SK-N-SH (cell line): Measurements from ENCODE around the gene LPO. TPM values are rescaled to one million over a fixed set of nuclear protein-coding genes. Genes with fewer than 3 reads are reported as not detected.

ENCODE experiments used
- CTCF ChIA-PET: fragments of 300-600, 350-600 bp; formaldehyde crosslinking; extraction: SDS; loops from one replicate; lab custom pipeline; 2021; lab: Yijun Ruan, JAX
- POLR2A ChIA-PET: fragments of 350-600 bp; sonication (Branson Sonifier 250); formaldehyde crosslinking; extraction: SDS; loops from one replicate; lab custom pipeline; 2020; ENCODE audit warnings: antibody characterized with exemption, inconsistent platforms; lab: Yijun Ruan, JAX
- DNase-seq: peaks from one replicate; pipeline ENCODE4 v3.0.0; 2012
- H2AFZ ChIP-seq: fragments of 200-600 bp; sonication (generic); 2 replicates; pipeline ENCODE4 v1.8.1; 2016; ENCODE audit warnings: antibody characterized with exemption, mild to moderate bottlenecking, low read depth
- H3F3A ChIP-seq: fragments of 200-600 bp; sonication (generic); replicated peaks from 2 replicates; pipeline ENCODE3; 2016; ENCODE audit warnings: antibody characterized with exemption, mild to moderate bottlenecking; ENCODE audit not compliant: insufficient read depth
- H3K27ac ChIP-seq, 2 experiments: fragments of 200-500 bp in 1 of 2; fragments of 200-600 bp in 1 of 2; sonication (Bioruptor generic) in 1 of 2; sonication (generic), shearing (Covaris generic) in 1 of 2; 2 replicates each; pipeline versions ENCODE4 v1.5.1 to v1.6.1; 2014 to 2016; ENCODE audit warnings: low read depth in 2 of 2, inconsistent platforms in 1 of 2, low read length in 1 of 2, mild to moderate bottlenecking in 1 of 2, mixed read lengths in 1 of 2
- H3K27me3 ChIP-seq: fragments of 200-600 bp; sonication (generic), shearing (Covaris generic); 2 replicates; pipeline ENCODE4 v1.6.1; 2016; ENCODE audit warnings: mixed run types; ENCODE audit not compliant: insufficient read depth
- H3K36me3 ChIP-seq, 2 experiments: fragments of 200-500 bp in 1 of 2; fragments of 200-600 bp in 1 of 2; sonication (Bioruptor generic) in 1 of 2; sonication (generic) in 1 of 2; replicated peaks in 1 of 2; 2 replicates each; pipeline versions ENCODE3 to v1.5.1; 2014 to 2016; ENCODE audit warnings: low read length in 1 of 2, mild to moderate bottlenecking in 1 of 2; ENCODE audit not compliant: insufficient read depth in 2 of 2, control insufficient read depth in 1 of 2
- H3K4me1 ChIP-seq, 2 experiments: fragments of 200-500 bp in 1 of 2; fragments of 200-600 bp in 1 of 2; sonication (Bioruptor generic) in 1 of 2; sonication (generic), shearing (Covaris generic) in 1 of 2; 2 replicates each; pipeline versions ENCODE4 v1.5.1 to v1.6.1; 2014 to 2016; ENCODE audit warnings: low read depth in 1 of 2, low read length in 1 of 2, mixed run types in 1 of 2; ENCODE audit not compliant: insufficient read depth in 2 of 2, control insufficient read depth in 1 of 2
- H3K4me2 ChIP-seq: fragments of 200-600 bp; sonication (generic), shearing (Covaris generic); 2 replicates; pipeline ENCODE4 v1.6.1; 2017; ENCODE audit warnings: mixed run types
- H3K4me3 ChIP-seq, 2 experiments: fragments of 200-500 bp in 1 of 2; fragments of 200-600 bp in 1 of 2; sonication (Bioruptor generic) in 1 of 2; sonication (generic), shearing (Covaris generic) in 1 of 2; 2 replicates each; pipeline versions ENCODE4 v1.5.1 to v1.8.1; 2014 to 2016; ENCODE audit warnings: low read depth in 2 of 2, inconsistent platforms in 1 of 2, low read length in 1 of 2, mild to moderate bottlenecking in 1 of 2, mixed read lengths in 1 of 2, moderate library complexity in 1 of 2
- H3K79me2 ChIP-seq: fragments of 200-600 bp; sonication (generic); 2 replicates; pipeline ENCODE4 v1.8.1; 2017; ENCODE audit warnings: mild to moderate bottlenecking; ENCODE audit not compliant: insufficient read depth
- H3K9ac ChIP-seq: fragments of 200-600 bp; sonication (generic); 2 replicates; pipeline ENCODE4 v1.6.1; 2017; ENCODE audit warnings: mixed run types
- H3K9me2 ChIP-seq: fragments of 200-600 bp; sonication (generic); 2 replicates; pipeline ENCODE4 v1.6.1; 2017; ENCODE audit warnings: mixed run types
- H3K9me3 ChIP-seq: fragments of 200-600 bp; sonication (generic); 2 replicates; pipeline ENCODE4 v1.6.1; 2017; ENCODE audit warnings: mixed run types, mild to moderate bottlenecking, moderate library complexity
- H4K20me1 ChIP-seq: fragments of 200-600 bp; sonication (generic); 2 replicates; pipeline ENCODE4 v1.6.1; 2017; ENCODE audit warnings: mild to moderate bottlenecking, mixed run types; ENCODE audit not compliant: insufficient read depth
- CHD2 ChIP-seq: fragments of 150-350 bp; IDR thresholded peaks from 2 replicates; pipeline ENCODE4 v1.6.1; 2018; ENCODE audit warnings: low read length; ENCODE audit not compliant: partially characterized antibody
- ELF1 ChIP-seq: IDR thresholded peaks from 2 replicates; pipeline ENCODE4 v1.4.0; 2012
- EP300 ChIP-seq, 2 experiments: IDR thresholded peaks; 2 replicates each; pipeline versions ENCODE4 v1.4.0 to v1.6.1; 2012; ENCODE audit warnings: borderline replicate concordance in 1 of 2, low read depth in 1 of 2, low read length in 1 of 2
- FOSL2 ChIP-seq: IDR thresholded peaks from 2 replicates; pipeline ENCODE4 v1.4.0; 2012; ENCODE audit warnings: low read depth, mild to moderate bottlenecking, moderate library complexity, borderline replicate concordance
- FOXJ3 ChIP-seq: sonication (generic); formaldehyde crosslinking; IDR thresholded peaks from 2 replicates; pipeline ENCODE4 v1.5.1; 2020; ENCODE audit warnings: mild to moderate bottlenecking, missing genetic modification reagents
- FOXM1 ChIP-seq: IDR thresholded peaks from 2 replicates; pipeline ENCODE4 v1.4.0; 2012; ENCODE audit warnings: low read depth, mild to moderate bottlenecking
- GABPA ChIP-seq: IDR thresholded peaks from 2 replicates; pipeline ENCODE4 v1.4.0; 2012; ENCODE audit warnings: low read depth, mild to moderate bottlenecking
- GATA2 ChIP-seq: sonication (generic); formaldehyde crosslinking; IDR thresholded peaks from 2 replicates; pipeline ENCODE4 v1.5.0; 2020; ENCODE audit warnings: mild to moderate bottlenecking, missing genetic modification reagents
- JUND ChIP-seq: IDR thresholded peaks from 2 replicates; pipeline ENCODE4 v1.4.0; 2012
- MEF2A ChIP-seq: IDR thresholded peaks from 2 replicates; pipeline ENCODE4 v1.4.0; 2012; ENCODE audit warnings: low read depth, borderline replicate concordance
- MXI1 ChIP-seq: IDR thresholded peaks from 2 replicates; pipeline ENCODE4 v1.6.1; 2012; ENCODE audit warnings: mild to moderate bottlenecking, low read depth, low read length, improper control_type of control experiment
- NRF1 ChIP-seq: IDR thresholded peaks from 2 replicates; pipeline ENCODE4 v1.6.1; 2012; ENCODE audit warnings: low read depth, mild to moderate bottlenecking, low read length
- POLR2AphosphoS5 ChIP-seq: IDR thresholded peaks from 2 replicates; pipeline ENCODE4 v1.6.1; 2012; ENCODE audit warnings: low read depth, low read length
- RAD21 ChIP-seq: IDR thresholded peaks from 2 replicates; pipeline ENCODE4 v1.6.1; 2012; ENCODE audit warnings: mild to moderate bottlenecking, low read length
- RCOR1 ChIP-seq: fragments of 150-350 bp; IDR thresholded peaks from 2 replicates; pipeline ENCODE4 v1.6.1; 2017; ENCODE audit warnings: antibody characterized with exemption, low read length
- RFX5 ChIP-seq: IDR thresholded peaks from 2 replicates; pipeline ENCODE4 v1.6.1; 2012; ENCODE audit warnings: mild to moderate bottlenecking, improper control_type of control experiment, low read length
- SIN3A ChIP-seq: IDR thresholded peaks from 2 replicates; pipeline ENCODE4 v1.6.1; 2012; ENCODE audit warnings: low read depth, mild to moderate bottlenecking, low read length, moderate library complexity, borderline replicate concordance
- SMC3 ChIP-seq: IDR thresholded peaks from 2 replicates; pipeline ENCODE4 v1.6.1; 2012; ENCODE audit warnings: low read depth, low read length, improper control_type of control experiment
- TEAD4 ChIP-seq: IDR thresholded peaks from 2 replicates; pipeline ENCODE4 v1.4.0; 2012; ENCODE audit warnings: mild to moderate bottlenecking, borderline replicate concordance; ENCODE audit not compliant: insufficient read depth
- USF2 ChIP-seq: fragments of 150-350 bp; IDR thresholded peaks from 2 replicates; pipeline ENCODE4 v1.6.1; 2017; ENCODE audit warnings: antibody characterized with exemption, low read length, low read depth, borderline replicate concordance
- YY1 ChIP-seq: IDR thresholded peaks from 2 replicates; pipeline ENCODE4 v1.4.0; 2012; ENCODE audit warnings: low read depth, mild to moderate bottlenecking
- WGBS: methylation state at CpG from one replicate; pipeline ENCODE4 v1.1.6; 2017; ENCODE audit warnings: low lambda C conversion rate; 5-methylcytosine and 5-hydroxymethylcytosine counted together
- polyA plus RNA-seq, 3 experiments: library from polyadenylated mRNA; depleted of rRNA; stranded (reverse); fragments of >200 nt; gene quantifications; 2 replicates each; pipeline ENCODE4 v1.2.3, GENCODE V29; 2012
- TF ChIP-seq, protein P1 (sequence below): fragments of 200-600 bp; sonication (generic); IDR thresholded peaks from 2 replicates; pipeline ENCODE4 v1.6.1; 2017; ENCODE audit warnings: antibody characterized with exemption, mild to moderate bottlenecking, moderate library complexity
- TF ChIP-seq, protein P2 (sequence below): fragments of 150-350 bp; IDR thresholded peaks from 2 replicates; pipeline ENCODE4 v1.6.1; 2016; ENCODE audit warnings: mild to moderate bottlenecking, low read depth, low read length
- TF ChIP-seq, protein P3 (sequence below): IDR thresholded peaks from 2 replicates; pipeline ENCODE4 v1.6.1; 2012; ENCODE audit warnings: mild to moderate bottlenecking, low read depth, low read length, moderate library complexity
- TF ChIP-seq, protein P4 (sequence below): IDR thresholded peaks from 2 replicates; pipeline ENCODE4 v1.4.0; 2012; ENCODE audit warnings: low read depth, borderline replicate concordance

LPO gene
- polyA plus RNA-seq, 1 of the 3 experiments (the other 2 are of a cell fraction) = not detected

DNA sequence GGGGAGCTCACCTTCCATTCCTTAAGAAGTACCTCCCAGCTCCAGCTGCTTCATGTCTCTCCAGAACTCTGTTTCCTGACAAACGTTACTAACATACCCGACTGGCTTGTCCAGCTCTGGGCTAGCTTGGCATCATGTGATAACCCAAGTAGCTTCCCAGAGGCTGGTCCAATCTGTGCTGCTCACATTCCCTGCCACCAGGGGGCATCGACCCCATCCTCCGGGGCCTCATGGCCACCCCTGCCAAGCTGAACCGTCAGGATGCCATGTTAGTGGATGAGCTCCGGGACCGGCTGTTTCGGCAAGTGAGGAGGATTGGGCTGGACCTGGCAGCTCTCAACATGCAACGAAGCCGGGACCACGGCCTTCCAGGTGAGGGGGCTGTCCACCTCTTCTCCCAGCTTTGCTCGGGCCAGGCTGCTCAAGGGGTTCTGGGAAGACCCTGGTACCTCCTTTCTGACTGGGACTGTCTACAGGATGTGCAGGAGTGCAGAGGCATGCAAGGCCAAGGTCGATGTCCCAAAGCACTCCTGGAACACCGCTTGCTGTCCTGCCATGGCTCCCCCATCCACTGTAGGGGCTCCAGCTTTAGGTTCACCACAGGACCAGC, 38.3 kb upstream of the LPO start:
- H3K9me3 ChIP-seq = no peaks in the 10 kb centered on the region
- H4K20me1 ChIP-seq = no peaks in the 10 kb centered on the region
- 20% methylated on average over 14 of the region's 14 CpGs for WGBS
- peak overlapping the region in 1 of 2 experiments; percentile 11; a peak in 2 of 4 replicates for H3K4me3 ChIP-seq
- H3K27ac ChIP-seq = no peak overlapping the region
- no peaks in the 10 kb centered on the region for H3K9me2 ChIP-seq
- CTCF ChIA-PET = interaction anchor here (0.6 to 4.6 kb wide), 39 partner anchors 9 to 377 kb away, joined by 3 to 34 read pairs (median 4); partner anchors contain the start of genes EPX, MKS1, OR4D2 and RNF43
- H2AFZ ChIP-seq = peak overlapping the region; percentile 47; the same call in 1 of the 2 replicates
- peaks cover 0 to 4% of the 10 kb centered on the region in 2 experiments; a peak in 1 of 4 replicates for H3K4me1 ChIP-seq
- H3K36me3 ChIP-seq = no peaks in the 10 kb centered on the region
- POLR2A ChIA-PET = interaction anchor here (1.3 kb wide), 1 partner anchor 9 kb away, joined by 3 read pairs; no protein-coding TSS in a partner anchor
- no peaks in the 10 kb centered on the region for H3K79me2 ChIP-seq
- H3F3A ChIP-seq = no peaks in the 10 kb centered on the region
- DNase-seq = peak; percentile 89
- H3K9ac ChIP-seq = no peak overlapping the region
- peaks cover 34% of the 10 kb centered on the region for H3K27me3 ChIP-seq
- no peak overlapping the region for H3K4me2 ChIP-seq
- TF ChIP-seq SMC3 (peak; percentile 71), RAD21 (peak; percentile 61), ELF1 (no peak), FOXJ3 (CRISPR knock-in tag) (no peak), TEAD4 (no peak), RCOR1 (0 out of 2 replicates have a peak, but pooled peaks have one; percentile 12), MXI1 (no peak), GABPA (no peak), USF2 (no peak), CHD2 (no peak), POLR2AphosphoS5 (no peak), JUND (no peak), NRF1 (no peak), FOXM1 (no peak), SIN3A (no peak), EP300 (IDR thresholded peaks at IDR 0.05; ENCODE audit: borderline replicate concordance in 1 of 2, low read depth in 1 of 2, low read length in 1 of 2) (no peak), MEF2A (no peak), RFX5 (no peak), GATA2 (CRISPR knock-in tag) (no peak), FOSL2 (no peak), YY1 (peak; percentile 56; the same call in 1 of the 2 replicates)
- TF ChIP-seq, protein P1, sequence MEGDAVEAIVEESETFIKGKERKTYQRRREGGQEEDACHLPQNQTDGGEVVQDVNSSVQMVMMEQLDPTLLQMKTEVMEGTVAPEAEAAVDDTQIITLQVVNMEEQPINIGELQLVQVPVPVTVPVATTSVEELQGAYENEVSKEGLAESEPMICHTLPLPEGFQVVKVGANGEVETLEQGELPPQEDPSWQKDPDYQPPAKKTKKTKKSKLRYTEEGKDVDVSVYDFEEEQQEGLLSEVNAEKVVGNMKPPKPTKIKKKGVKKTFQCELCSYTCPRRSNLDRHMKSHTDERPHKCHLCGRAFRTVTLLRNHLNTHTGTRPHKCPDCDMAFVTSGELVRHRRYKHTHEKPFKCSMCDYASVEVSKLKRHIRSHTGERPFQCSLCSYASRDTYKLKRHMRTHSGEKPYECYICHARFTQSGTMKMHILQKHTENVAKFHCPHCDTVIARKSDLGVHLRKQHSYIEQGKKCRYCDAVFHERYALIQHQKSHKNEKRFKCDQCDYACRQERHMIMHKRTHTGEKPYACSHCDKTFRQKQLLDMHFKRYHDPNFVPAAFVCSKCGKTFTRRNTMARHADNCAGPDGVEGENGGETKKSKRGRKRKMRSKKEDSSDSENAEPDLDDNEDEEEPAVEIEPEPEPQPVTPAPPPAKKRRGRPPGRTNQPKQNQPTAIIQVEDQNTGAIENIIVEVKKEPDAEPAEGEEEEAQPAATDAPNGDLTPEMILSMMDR = peak; percentile 76
- TF ChIP-seq, protein P2, sequence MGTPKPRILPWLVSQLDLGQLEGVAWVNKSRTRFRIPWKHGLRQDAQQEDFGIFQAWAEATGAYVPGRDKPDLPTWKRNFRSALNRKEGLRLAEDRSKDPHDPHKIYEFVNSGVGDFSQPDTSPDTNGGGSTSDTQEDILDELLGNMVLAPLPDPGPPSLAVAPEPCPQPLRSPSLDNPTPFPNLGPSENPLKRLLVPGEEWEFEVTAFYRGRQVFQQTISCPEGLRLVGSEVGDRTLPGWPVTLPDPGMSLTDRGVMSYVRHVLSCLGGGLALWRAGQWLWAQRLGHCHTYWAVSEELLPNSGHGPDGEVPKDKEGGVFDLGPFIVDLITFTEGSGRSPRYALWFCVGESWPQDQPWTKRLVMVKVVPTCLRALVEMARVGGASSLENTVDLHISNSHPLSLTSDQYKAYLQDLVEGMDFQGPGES = no peak
- TF ChIP-seq, protein P3, sequence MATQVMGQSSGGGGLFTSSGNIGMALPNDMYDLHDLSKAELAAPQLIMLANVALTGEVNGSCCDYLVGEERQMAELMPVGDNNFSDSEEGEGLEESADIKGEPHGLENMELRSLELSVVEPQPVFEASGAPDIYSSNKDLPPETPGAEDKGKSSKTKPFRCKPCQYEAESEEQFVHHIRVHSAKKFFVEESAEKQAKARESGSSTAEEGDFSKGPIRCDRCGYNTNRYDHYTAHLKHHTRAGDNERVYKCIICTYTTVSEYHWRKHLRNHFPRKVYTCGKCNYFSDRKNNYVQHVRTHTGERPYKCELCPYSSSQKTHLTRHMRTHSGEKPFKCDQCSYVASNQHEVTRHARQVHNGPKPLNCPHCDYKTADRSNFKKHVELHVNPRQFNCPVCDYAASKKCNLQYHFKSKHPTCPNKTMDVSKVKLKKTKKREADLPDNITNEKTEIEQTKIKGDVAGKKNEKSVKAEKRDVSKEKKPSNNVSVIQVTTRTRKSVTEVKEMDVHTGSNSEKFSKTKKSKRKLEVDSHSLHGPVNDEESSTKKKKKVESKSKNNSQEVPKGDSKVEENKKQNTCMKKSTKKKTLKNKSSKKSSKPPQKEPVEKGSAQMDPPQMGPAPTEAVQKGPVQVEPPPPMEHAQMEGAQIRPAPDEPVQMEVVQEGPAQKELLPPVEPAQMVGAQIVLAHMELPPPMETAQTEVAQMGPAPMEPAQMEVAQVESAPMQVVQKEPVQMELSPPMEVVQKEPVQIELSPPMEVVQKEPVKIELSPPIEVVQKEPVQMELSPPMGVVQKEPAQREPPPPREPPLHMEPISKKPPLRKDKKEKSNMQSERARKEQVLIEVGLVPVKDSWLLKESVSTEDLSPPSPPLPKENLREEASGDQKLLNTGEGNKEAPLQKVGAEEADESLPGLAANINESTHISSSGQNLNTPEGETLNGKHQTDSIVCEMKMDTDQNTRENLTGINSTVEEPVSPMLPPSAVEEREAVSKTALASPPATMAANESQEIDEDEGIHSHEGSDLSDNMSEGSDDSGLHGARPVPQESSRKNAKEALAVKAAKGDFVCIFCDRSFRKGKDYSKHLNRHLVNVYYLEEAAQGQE = no peak
- TF ChIP-seq, protein P4, sequence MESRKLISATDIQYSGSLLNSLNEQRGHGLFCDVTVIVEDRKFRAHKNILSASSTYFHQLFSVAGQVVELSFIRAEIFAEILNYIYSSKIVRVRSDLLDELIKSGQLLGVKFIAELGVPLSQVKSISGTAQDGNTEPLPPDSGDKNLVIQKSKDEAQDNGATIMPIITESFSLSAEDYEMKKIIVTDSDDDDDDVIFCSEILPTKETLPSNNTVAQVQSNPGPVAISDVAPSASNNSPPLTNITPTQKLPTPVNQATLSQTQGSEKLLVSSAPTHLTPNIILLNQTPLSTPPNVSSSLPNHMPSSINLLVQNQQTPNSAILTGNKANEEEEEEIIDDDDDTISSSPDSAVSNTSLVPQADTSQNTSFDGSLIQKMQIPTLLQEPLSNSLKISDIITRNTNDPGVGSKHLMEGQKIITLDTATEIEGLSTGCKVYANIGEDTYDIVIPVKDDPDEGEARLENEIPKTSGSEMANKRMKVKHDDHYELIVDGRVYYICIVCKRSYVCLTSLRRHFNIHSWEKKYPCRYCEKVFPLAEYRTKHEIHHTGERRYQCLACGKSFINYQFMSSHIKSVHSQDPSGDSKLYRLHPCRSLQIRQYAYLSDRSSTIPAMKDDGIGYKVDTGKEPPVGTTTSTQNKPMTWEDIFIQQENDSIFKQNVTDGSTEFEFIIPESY = no peak
